GM23338 (cell line): Measurements from ENCODE around the gene AURKAIP1.

ENCODE experiments used
- ETS1 ChIP-seq: IDR thresholded peaks from 2 replicates; pipeline ENCODE4 v1.6.1; 2016; ENCODE audit warnings: antibody characterized with exemption
- EZH2 ChIP-seq: fragments of 200-600 bp; sonication (generic); IDR thresholded peaks from one replicate; pipeline ENCODE4 v1.8.0; 2017; ENCODE audit warnings: antibody characterized with exemption, mild to moderate bottlenecking, low read depth; ENCODE audit not compliant: unreplicated experiment
- EZH2phosphoT487 ChIP-seq: fragments of 200-600 bp; sonication (generic); IDR thresholded peaks from one replicate; pipeline ENCODE4 v1.8.1; 2018; ENCODE audit warnings: antibody characterized with exemption; ENCODE audit not compliant: unreplicated experiment
- POLR2AphosphoS5 ChIP-seq: IDR thresholded peaks from 2 replicates; pipeline ENCODE4 v1.6.1; 2016; ENCODE audit warnings: antibody characterized with exemption, low read depth
- TF ChIP-seq, protein P1 (sequence below), 2 experiments: fragments of 200-600 bp in 1 of 2; sonication (generic) in 1 of 2; conservative IDR thresholded peaks; 2 replicates each; pipeline versions ENCODE4 v1.5.1 to v1.6.1; 2016 to 2017; ENCODE audit warnings: antibody characterized with exemption in 2 of 2, low read depth in 2 of 2, mild to moderate bottlenecking in 2 of 2, moderate library complexity in 1 of 2

DNA sequence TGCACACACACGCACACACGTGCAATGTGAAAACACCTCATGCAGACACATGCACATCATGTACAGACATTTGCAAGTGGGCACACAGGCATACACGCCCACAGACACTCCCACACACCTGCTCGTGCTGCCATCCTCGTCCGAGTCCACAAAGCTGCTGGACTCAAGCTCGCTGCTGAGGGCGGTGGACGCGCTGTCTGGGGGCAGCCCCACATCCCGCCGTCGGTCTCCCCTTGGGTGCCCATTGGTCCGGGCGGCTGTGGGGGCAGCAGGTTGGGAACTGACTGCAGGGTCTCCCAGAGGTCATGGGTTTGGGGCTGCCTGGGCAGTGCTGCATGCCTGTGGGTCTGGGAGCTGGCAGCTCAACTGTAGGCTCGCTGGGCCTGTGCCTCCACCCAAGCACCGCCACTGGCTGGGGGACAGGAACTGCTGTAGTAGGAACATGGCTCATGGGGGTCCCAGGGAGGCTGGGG lies 33.4 kb downstream of the AURKAIP1 start:
- TF ChIP-seq, protein P1, sequence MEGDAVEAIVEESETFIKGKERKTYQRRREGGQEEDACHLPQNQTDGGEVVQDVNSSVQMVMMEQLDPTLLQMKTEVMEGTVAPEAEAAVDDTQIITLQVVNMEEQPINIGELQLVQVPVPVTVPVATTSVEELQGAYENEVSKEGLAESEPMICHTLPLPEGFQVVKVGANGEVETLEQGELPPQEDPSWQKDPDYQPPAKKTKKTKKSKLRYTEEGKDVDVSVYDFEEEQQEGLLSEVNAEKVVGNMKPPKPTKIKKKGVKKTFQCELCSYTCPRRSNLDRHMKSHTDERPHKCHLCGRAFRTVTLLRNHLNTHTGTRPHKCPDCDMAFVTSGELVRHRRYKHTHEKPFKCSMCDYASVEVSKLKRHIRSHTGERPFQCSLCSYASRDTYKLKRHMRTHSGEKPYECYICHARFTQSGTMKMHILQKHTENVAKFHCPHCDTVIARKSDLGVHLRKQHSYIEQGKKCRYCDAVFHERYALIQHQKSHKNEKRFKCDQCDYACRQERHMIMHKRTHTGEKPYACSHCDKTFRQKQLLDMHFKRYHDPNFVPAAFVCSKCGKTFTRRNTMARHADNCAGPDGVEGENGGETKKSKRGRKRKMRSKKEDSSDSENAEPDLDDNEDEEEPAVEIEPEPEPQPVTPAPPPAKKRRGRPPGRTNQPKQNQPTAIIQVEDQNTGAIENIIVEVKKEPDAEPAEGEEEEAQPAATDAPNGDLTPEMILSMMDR (conservative IDR thresholded peaks at IDR 0.05; ENCODE audit: low read depth in 2 of 2), result no peak
- TF ChIP-seq EZH2, result no peak
- TF ChIP-seq ETS1, result no peak
- no peak for TF ChIP-seq POLR2AphosphoS5
- TF ChIP-seq EZH2phosphoT487, result no peak
